OCI-LY1 (cell line): Measurements from ENCODE around the gene HDGFL2.

ENCODE experiments used
- EZH2 ChIP-seq: fragments of 200-600 bp; sonication (generic), shearing (Covaris generic); IDR thresholded peaks from 2 replicates; pipeline ENCODE4 v1.8.0; 2017; ENCODE audit warnings: borderline replicate concordance, mixed run types, mild to moderate bottlenecking, antibody characterized with exemption, low read length, moderate library complexity, mixed read lengths
- TF ChIP-seq, protein P1 (sequence below): fragments of 200-600 bp; sonication (generic), shearing (Covaris generic); IDR thresholded peaks from 2 replicates; pipeline ENCODE4 v1.5.1; 2017; ENCODE audit warnings: mild to moderate bottlenecking, antibody characterized with exemption, low read length, moderate library complexity, mixed read lengths

DNA sequence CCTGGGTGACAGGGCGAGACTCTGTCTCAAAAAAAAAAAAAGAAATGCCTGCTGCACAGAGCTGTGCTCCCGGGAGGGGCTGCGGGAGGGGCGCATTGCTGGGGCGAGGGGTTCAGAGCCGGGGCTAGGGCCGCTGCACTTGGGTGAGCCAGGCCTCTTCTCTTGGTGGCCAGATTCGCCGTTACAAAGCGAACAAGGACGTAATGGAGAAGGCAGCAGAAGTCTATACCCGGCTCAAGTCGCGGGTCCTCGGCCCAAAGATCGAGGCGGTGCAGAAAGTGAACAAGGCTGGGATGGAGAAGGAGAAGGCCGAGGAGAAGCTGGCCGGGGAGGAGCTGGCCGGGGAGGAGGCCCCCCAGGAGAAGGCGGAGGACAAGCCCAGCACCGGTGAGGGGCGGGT lies 27.2 kb downstream of the HDGFL2 start:
- TF ChIP-seq, protein P1, sequence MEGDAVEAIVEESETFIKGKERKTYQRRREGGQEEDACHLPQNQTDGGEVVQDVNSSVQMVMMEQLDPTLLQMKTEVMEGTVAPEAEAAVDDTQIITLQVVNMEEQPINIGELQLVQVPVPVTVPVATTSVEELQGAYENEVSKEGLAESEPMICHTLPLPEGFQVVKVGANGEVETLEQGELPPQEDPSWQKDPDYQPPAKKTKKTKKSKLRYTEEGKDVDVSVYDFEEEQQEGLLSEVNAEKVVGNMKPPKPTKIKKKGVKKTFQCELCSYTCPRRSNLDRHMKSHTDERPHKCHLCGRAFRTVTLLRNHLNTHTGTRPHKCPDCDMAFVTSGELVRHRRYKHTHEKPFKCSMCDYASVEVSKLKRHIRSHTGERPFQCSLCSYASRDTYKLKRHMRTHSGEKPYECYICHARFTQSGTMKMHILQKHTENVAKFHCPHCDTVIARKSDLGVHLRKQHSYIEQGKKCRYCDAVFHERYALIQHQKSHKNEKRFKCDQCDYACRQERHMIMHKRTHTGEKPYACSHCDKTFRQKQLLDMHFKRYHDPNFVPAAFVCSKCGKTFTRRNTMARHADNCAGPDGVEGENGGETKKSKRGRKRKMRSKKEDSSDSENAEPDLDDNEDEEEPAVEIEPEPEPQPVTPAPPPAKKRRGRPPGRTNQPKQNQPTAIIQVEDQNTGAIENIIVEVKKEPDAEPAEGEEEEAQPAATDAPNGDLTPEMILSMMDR, result no peak
- no peak for TF ChIP-seq EZH2
